Measurements from ENCODE around the gene ZNF354C.

The ZNF354C gene

GRCh38 chr5:179129607-179130071 is 69.5 kb downstream of the ZNF354C start:
- no peak for DNase-seq

GRCh38 chr5:179130101-179130681 is 70.0 kb downstream of the ZNF354C start:
- DNase-seq: no peak

DNA sequence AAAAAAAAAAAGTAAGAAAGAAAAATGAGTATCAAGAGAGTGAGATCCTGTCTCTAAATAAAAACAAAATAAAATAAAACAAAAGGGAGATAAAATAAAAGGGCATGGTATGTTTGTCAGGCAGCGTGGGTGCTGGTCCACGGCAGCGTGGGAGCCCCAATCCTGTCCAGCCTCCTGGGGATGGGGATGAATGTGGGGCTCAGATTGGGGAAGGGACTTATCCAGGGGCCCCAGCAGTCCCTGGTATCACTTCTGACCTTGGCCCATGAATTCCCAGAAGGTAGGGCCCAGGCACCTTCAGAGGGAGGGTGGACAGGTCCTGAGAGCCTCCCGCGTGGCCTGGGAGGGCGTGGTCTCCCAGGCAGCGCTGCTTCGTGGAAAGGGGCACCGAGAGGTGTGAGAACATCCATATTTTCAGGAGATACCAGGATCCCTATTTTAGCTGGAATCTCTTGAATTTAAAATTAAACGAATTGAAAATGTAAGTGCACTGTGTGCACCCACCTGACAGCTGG is 71.2 kb downstream of the ZNF354C start:
- DNase-seq: no peak

- DNase-seq: no peak
These were observed 71.9 kb downstream of the ZNF354C start for GRCh38 chr5:179131886-179132585.

GRCh38 chr5:179132586-179133355 is 72.6 kb downstream of the ZNF354C start:
- DNase-seq: no peak
